Transverse colon (tissue), 4 donors: ENCODE data around the gene MPZL3.

Source experiments
- CTCF ChIP-seq, 5 experiments: fragments of 200-600 bp in 3 of 5; fragments of 450-650 bp in 2 of 5; sonication (generic) in 3 of 5; IDR thresholded peaks; 1 replicate in 2 of 5; 2 replicates in 3 of 5; pipeline ENCODE4 v1.5.1; 2016 to 2017; ENCODE audit warnings: antibody characterized with exemption in 5 of 5, inconsistent platforms in 3 of 5, mild to moderate bottlenecking in 2 of 5, moderate library complexity in 1 of 5
- EP300 ChIP-seq: sonication (generic); formaldehyde crosslinking; IDR thresholded peaks from one replicate; pipeline ENCODE4 v1.6.1; 2017; ENCODE audit warnings: antibody characterized with exemption, low read depth
- POLR2A ChIP-seq: fragments of 450-650 bp; IDR thresholded peaks from one replicate; pipeline ENCODE4 v1.6.1; 2016; ENCODE audit warnings: antibody characterized with exemption, mild to moderate bottlenecking, moderate library complexity
- POLR2AphosphoS5 ChIP-seq, 3 donors: sonication (generic); formaldehyde crosslinking; IDR thresholded peaks; one replicate each; pipeline ENCODE4 v1.6.1; 2016; ENCODE audit warnings: antibody characterized with exemption in 3 of 3

DNA sequence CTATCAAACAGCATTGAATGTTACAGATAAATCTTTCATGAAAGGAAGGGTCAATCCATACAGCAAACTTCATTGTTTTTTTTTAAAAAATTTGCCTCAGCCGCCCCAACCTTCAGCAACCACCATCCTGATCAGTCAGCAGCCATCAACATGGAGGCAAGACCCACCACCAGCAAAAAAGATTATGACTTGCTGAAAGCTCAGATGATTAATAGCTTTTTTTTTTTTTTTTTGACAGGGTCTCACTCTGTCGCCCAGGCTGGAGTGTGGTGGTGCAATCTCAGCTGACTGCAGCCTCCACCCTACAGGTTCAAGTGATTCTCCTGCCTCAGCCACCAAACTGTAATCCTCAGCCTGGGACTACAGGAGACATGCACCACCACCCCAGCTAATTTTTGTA lies 34.4 kb upstream of the MPZL3 start:
- TF ChIP-seq CTCF (IDR thresholded peaks at IDR 0.05), result no peak
- TF ChIP-seq EP300, result no peak
- TF ChIP-seq POLR2A, result no peak
- TF ChIP-seq POLR2AphosphoS5 (IDR thresholded peaks at IDR 0.05), result no peak
